Activated CD8-positive, alpha-beta memory T cell treated with anti-CD3 and anti-CD28 coated beads for 4 hours (primary cell): ENCODE measurements around the gene KRT76.
"Not testable (repeated sequence)": the region's sequence is repeated elsewhere in the genome, so short reads cannot be mapped to it uniquely, and the experiment has no call there.

Experiments
- DNase-seq, 2 donors: peaks; one replicate each; pipeline ENCODE4 v3.0.0-alpha.2; 2020; ENCODE audit warnings: low read depth in 2 of 2

Gene KRT76

GRCh38 chr12:52797529-52797894 lies 20.4 kb upstream of the KRT76 start:
- DNase-seq, result no peak

DNA sequence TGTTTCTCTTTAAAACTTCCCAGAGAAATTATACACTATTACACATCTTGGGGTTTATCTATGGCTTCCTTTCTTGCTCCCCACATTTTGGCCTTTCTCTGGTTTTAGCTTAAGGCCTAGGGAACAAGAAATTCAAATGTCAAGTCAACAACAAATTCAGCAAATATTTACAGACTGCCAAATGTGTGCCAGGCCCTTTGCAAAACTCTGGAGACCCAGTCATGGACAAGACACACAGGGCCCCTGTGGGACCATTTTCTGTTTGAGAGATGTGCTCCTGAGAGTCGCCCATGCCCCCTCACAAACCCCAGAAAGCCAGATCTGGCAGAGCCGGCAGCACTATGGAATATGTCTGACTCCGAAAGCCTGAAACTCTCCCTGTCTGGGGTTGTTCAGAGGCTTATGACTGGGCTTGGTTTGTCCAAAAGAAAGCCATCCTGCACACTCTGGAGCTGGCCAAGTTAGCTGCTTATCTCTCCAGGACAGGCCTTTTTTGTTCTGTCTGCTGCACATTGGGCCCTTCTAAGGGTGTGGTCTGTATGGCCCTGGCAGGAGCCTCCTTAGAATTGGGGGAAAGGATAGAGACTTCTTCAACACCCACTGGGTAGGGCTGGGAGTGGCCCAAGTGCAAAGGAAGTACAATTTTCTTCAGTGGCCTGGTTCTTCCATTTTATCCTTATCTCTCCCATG lies 19.8 kb upstream of the KRT76 start:
- DNase-seq, result no peak

DNA sequence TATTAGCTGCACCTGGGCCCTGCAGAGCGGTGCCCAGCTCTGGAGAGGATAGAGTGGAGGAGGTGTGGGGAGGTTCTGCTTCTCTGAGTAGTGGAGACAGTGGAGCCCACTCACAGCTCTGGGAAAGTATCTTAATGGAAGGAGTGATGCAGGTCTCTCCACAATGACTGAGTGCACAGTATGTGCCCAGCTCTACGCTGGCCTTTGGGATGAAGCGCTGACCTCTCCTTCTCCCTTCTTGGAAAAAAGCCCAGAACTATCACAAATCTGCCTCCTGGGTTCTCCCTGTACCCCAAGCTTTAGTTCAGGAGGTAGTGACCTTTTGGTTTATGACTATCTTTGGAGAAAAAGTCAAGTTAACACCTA lies 19.3 kb upstream of the KRT76 start:
- no peak for DNase-seq

- no peak for DNase-seq
Measured at GRCh38 chr12:52795694-52796428, 18.7 kb upstream of the KRT76 start, which contains the start of gene KRT3. KRT3 (minus strand) TSS chr12:52796117; CDS start chr12:52796042, 75 bp downstream.

DNA sequence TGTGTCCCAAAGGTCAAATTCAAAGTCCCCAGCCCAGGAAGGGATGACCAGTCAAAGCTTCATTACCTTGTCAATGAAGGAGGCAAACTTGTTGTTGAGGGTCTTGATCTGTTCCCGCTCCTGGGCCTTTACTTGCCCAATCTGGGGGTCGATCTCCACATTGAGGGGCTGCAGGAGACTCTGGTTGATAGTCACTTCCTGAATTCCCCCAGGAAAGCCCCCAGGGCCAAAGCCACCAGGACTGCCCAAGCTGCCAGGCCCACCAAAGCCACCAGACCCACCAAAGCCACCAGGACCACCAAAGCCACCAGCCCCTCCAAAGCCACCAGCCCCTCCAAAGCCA lies 18.2 kb upstream of the KRT76 start:
- not testable (repeated sequence) for DNase-seq

- DNase-seq, result no peak
Measured at GRCh38 chr12:52794479-52795331, 17.6 kb upstream of the KRT76 start.

GRCh38 chr12:52792185-52793029 lies 15.3 kb upstream of the KRT76 start:
- DNase-seq, result no peak

DNA sequence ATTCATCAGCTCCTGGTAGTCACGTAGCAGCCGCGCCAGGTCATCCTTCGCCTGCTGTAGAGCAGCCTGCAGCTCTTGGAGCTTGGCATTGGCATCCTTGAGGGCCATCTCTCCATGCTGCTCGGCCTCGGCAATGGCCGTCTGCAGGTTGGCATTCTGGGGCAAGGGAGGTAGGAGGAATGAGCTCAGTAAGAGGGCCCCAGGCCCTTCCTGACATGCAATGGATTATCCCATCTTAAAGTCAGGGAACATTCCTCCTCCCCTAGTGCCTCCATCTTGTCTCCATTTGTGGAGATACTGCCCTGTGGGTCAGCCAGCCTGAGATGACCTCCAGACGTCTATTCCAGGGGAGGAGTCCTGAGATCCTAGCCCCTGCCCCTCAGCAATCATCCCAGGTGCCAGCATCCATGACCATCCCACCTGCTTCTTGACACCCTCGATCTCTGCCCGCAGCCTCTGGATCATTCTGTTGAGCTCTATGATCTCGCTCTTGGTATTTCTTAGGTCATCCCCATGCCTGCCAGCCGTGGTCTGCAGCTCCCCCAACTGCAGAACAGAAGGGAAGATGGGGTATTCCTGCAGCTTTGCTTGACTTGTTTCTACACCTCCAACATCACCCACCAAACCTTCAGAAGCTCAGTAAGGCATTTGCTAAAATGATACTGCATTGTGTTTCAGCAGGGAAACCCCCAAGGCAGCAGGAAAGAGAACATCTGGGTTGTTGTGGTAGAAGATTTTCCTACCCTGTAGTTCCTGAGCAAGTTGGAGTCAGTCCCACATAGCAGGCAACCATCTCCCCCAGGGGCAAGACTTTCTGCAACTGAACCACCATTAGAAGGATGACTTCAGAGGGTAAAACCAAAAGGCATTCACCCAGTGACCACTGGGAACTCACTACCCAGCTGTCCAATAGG lies 14.4 kb upstream of the KRT76 start:
- no peak for DNase-seq

DNA sequence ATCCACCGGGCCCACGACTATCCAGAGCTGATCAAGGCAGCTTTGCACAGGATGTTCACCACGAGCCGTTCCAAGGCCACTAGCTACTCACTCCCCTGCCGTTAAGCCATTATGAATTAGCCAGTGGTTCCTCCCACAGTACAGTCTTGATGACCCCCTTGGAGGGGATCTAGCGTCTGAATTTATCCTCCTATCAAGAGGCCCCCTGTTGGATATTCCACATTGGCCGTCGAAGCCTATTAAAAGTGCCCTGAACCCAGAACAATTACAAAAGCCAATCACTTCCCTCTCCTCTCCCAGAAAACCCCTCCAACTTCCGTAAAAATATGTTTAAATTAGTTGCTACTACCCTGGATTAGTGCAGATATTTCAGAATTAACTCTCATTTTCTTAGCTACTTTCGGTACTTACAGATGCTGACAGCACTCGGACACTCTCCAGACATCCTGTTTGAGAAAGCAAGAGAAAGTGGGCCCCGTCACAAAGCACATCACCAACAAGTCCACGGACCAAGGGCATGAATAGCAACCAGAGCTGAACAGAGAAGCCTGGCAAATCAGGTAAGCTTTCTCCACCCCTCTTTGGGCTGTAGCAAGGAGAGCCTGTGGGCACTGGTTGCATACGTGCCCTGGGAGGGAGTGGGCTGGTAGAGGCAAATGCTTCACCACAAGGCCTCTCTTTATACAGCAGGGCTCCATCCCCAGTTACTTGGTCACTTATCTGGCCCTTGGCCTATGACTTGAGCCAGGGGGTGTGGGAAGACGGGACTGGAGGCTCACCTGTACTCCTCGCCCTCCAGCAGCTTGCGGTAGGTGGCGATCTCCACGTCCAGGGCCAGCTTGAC lies 13.5 kb upstream of the KRT76 start:
- no peak for DNase-seq

GRCh38 chr12:52789637-52790426 lies 12.7 kb upstream of the KRT76 start:
- DNase-seq, result no peak

DNA sequence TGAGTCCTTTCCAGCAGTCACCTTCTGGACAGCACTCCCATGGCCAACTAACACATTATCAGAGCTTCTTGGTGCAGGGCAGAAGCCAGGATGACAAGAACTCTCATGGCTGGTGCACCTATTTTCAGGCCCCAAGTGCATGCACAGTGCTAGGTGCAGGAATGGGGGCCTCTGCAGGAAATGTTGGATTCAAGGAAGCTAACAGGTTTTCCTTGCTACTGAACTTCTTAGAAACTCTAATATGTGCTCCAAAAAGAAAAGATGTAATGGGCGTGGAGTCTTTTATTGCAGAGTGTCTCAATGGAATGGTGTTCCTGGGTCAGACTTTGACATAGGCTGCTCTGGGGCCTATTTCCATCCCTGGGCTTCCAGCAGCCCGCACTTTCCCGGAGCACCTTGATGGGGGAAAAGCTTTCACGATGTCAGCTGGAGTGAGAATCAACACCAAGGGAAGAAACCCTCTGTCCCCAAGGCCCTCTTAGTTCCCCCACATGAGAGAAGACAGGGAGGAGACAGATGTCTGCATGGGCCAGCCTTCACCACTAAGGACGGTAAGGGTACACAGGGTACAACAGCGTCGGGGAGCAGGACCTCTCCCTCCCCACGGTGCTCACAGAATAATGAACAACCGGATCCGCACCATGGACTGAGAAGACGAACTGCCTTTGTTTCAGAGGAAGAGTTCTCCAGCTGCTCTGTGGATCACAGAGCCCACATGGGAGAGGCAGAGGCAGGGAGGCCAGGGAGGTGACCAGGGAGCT lies 11.9 kb upstream of the KRT76 start:
- no peak for DNase-seq

GRCh38 chr12:52788192-52788875 lies 11.2 kb upstream of the KRT76 start:
- DNase-seq, result no peak

- DNase-seq, result no peak
Measured at GRCh38 chr12:52787324-52788191, 10.4 kb upstream of the KRT76 start.

GRCh38 chr12:52784909-52785308 lies 7.8 kb upstream of the KRT76 start:
- no peak for DNase-seq

GRCh38 chr12:52783563-52784316 lies 6.6 kb upstream of the KRT76 start:
- no peak for DNase-seq

GRCh38 chr12:52782502-52782901 lies 5.4 kb upstream of the KRT76 start:
- DNase-seq, result no peak
